ENCODE measurements around the gene LSM6. TPM values are rescaled to one million over a fixed set of nuclear protein-coding genes. Genes with fewer than 3 reads are reported as not detected.

Gene LSM6
- polyA plus RNA-seq, 2 of the 4 experiments (the other 2 are of a cell fraction) = 25.3 to 57.8 TPM

GRCh38 chr4:146211440-146211839 lies 35.9 kb downstream of the LSM6 start:
- WGBS (ENCODE audit: missing lambda C conversion rate) = 43% methylated on average over 7 of the region's 7 CpGs
- Histone ChIP-seq H3K9me3 (no peaks in the 10 kb centered on the region), H3K4me1 (no peaks in the 10 kb centered on the region), H3K4me3 (no peak overlapping the region), H3K27ac (no peak overlapping the region), H3K4me2 (no peak overlapping the region)
- TF ChIP-seq PBX3 (IDR thresholded peaks at IDR 0.05) (no peak), HOXB13 (CRISPR knock-in tag; IDR thresholded peaks at IDR 0.05; ENCODE audit: low read depth) (no peak), NFE2L2 (conservative IDR thresholded peaks at IDR 0.05; ENCODE audit: low read length) (no peak), JUN (IDR thresholded peaks at IDR 0.05) (no peak), E2F6 (IDR thresholded peaks at IDR 0.05; ENCODE audit: borderline replicate concordance, low read depth) (no peak), NR3C1 (IDR thresholded peaks at IDR 0.05) (no peak), CBX8 (IDR thresholded peaks at IDR 0.05) (no peak), FOSB (CRISPR knock-in tag; IDR thresholded peaks at IDR 0.05) (no peak), BCL3 (IDR thresholded peaks at IDR 0.05) (no peak), RFX5 (IDR thresholded peaks at IDR 0.05) (no peak), KDM5A (IDR thresholded peaks at IDR 0.05) (no peak), SREBF2 (IDR thresholded peaks at IDR 0.05) (no peak), HOXB5 (CRISPR knock-in tag; IDR thresholded peaks at IDR 0.05) (no peak), MAX (IDR thresholded peaks at IDR 0.05) (no peak)
- ChIA-PET POLR2A (no interaction called here), CTCF (no interaction called here)
- DNase-seq (ENCODE audit: low read depth in 1 of 2, low spot score in 1 of 2) (no peak), ATAC-seq (no peak), FAIRE-seq (no peak)

- no peak for TF ChIP-seq RCOR1 (IDR thresholded peaks at IDR 0.05; ENCODE audit: low read depth, low read length)
- no peak for TF ChIP-seq BCL3 (IDR thresholded peaks at IDR 0.05)
- no peak for TF ChIP-seq SMC3 (IDR thresholded peaks at IDR 0.05)
- TF ChIP-seq ELK1 (IDR thresholded peaks at IDR 0.05; ENCODE audit: low read depth, low read length) = no peak
- no peak for TF ChIP-seq ZC3H11A (IDR thresholded peaks at IDR 0.05)
- no peak for TF ChIP-seq HES2 (IDR thresholded peaks at IDR 0.05)
- TF ChIP-seq CBX2 (IDR thresholded peaks at IDR 0.05; ENCODE audit: borderline replicate concordance, low read depth) = no peak
- no peak for TF ChIP-seq ZSCAN20 (CRISPR knock-in tag; IDR thresholded peaks at IDR 0.05)
- TF ChIP-seq CBX8 (IDR thresholded peaks at IDR 0.05) = no peak
- ChIA-PET POLR2A (no interaction called here), CTCF (no interaction called here)
- DNase-seq (ENCODE audit: low read depth in 1 of 2, low spot score in 1 of 2) (no peak), FAIRE-seq (no peak), ATAC-seq (no peak)
- Histone ChIP-seq H3K4me1 (no peaks in the 10 kb centered on the region), H3K27ac (no peak overlapping the region), H3K9me3 (no peaks in the 10 kb centered on the region), H3K4me2 (no peak overlapping the region), H3K4me3 (no peak overlapping the region)
- 75% methylated on average over 9 of the region's 9 CpGs for WGBS (ENCODE audit: missing lambda C conversion rate)
These were observed 37.3 kb downstream of the LSM6 start for GRCh38 chr4:146212781-146213180.

Measured in A549 (cell line).